SK-N-SH treated with all-trans-retinoic acid at 6 μM for 48 hours (cell line): ENCODE results near the gene GAB4.

ENCODE experiments used
- ATAC-seq: fragments of 200-7000 bp; cut with Tn5 transposase; 3 replicates; pipeline ENCODE4 v1.9.1; 2020; ENCODE audit warnings: mild to moderate bottlenecking, moderate library complexity
- ARNTL ChIP-seq: fragments of 450-650 bp; formaldehyde crosslinking; IDR thresholded peaks from 2 replicates; pipeline ENCODE4 v1.5.0; 2020; ENCODE audit warnings: low read depth, mild to moderate bottlenecking, moderate library complexity, borderline replicate concordance
- BACH2 ChIP-seq: fragments of 250-450 bp; sonication (Bioruptor Pico); IDR thresholded peaks from 2 replicates; pipeline ENCODE4 v1.9.0; 2021; ENCODE audit warnings: mild to moderate bottlenecking, borderline replicate concordance
- CSDC2 ChIP-seq: fragments of 250-450 bp; sonication (Bioruptor Pico); IDR thresholded peaks from 2 replicates; pipeline ENCODE4 v1.5.0; 2020; ENCODE audit warnings: mild to moderate bottlenecking, moderate library complexity
- ESRRG ChIP-seq: fragments of 250-450 bp; sonication (Bioruptor Pico); IDR thresholded peaks from 2 replicates; pipeline ENCODE4 v1.6.1; 2021; ENCODE audit warnings: mild to moderate bottlenecking
- GLIS3 ChIP-seq: fragments of 250-450 bp; sonication (Bioruptor Pico); IDR thresholded peaks from 2 replicates; pipeline ENCODE4 v1.5.0; 2020; ENCODE audit warnings: mild to moderate bottlenecking, moderate library complexity
- ISL1 ChIP-seq: fragments of 250-450 bp; sonication (Bioruptor Pico); IDR thresholded peaks from 2 replicates; pipeline ENCODE4 v2.1.2; 2022; ENCODE audit warnings: mild to moderate bottlenecking, moderate library complexity
- OSR1 ChIP-seq: fragments of 250-450 bp; sonication (Bioruptor Pico); IDR thresholded peaks from 2 replicates; pipeline ENCODE4 v1.8.0; 2022; ENCODE audit warnings: moderate library complexity, mild to moderate bottlenecking, inconsistent platforms
- PPARA ChIP-seq: fragments of 250-450 bp; sonication (Bioruptor Pico); IDR thresholded peaks from 2 replicates; pipeline ENCODE4 v1.5.0; 2020; ENCODE audit warnings: mild to moderate bottlenecking, borderline replicate concordance
- RARB ChIP-seq: fragments of 250-450 bp; sonication (Bioruptor Pico); IDR thresholded peaks from 2 replicates; pipeline ENCODE4 v1.8.0; 2021; ENCODE audit warnings: mild to moderate bottlenecking, moderate library complexity
- SNAI2 ChIP-seq: fragments of 250-450 bp; sonication (Bioruptor Pico); IDR thresholded peaks from 2 replicates; pipeline ENCODE4 v1.5.0; 2020; ENCODE audit warnings: mild to moderate bottlenecking, moderate library complexity
- TCF4 ChIP-seq: fragments of 250-450 bp; sonication (Bioruptor Pico); IDR thresholded peaks from 2 replicates; pipeline ENCODE4 v1.8.0; 2021; ENCODE audit warnings: mild to moderate bottlenecking, moderate library complexity, borderline replicate concordance
- TOX ChIP-seq: fragments of 250-450 bp; sonication (Bioruptor Pico); IDR thresholded peaks from 2 replicates; pipeline ENCODE4 v1.8.0; 2021; ENCODE audit warnings: mild to moderate bottlenecking, moderate library complexity, borderline replicate concordance
- ZC3H10 ChIP-seq: fragments of 250-450 bp; sonication (Bioruptor Pico); IDR thresholded peaks from 2 replicates; pipeline ENCODE4 v1.5.1; 2021; ENCODE audit warnings: mild to moderate bottlenecking, moderate library complexity
- ZFP3 ChIP-seq: fragments of 250-450 bp; sonication (Bioruptor Pico); IDR thresholded peaks from 2 replicates; pipeline ENCODE4 v1.5.0; 2020; ENCODE audit warnings: mild to moderate bottlenecking, moderate library complexity
- ZFP30 ChIP-seq: fragments of 450-650 bp; formaldehyde crosslinking; IDR thresholded peaks from 2 replicates; pipeline ENCODE4 v1.5.0; 2022; ENCODE audit warnings: mild to moderate bottlenecking, moderate library complexity
- ZNF565 ChIP-seq: fragments of 450-650 bp; formaldehyde crosslinking; conservative IDR thresholded peaks from 2 replicates; pipeline ENCODE4 v1.5.0; 2020; ENCODE audit warnings: low read depth, mild to moderate bottlenecking, moderate library complexity
- ZNF70 ChIP-seq: fragments of 450-650 bp; formaldehyde crosslinking; IDR thresholded peaks from 2 replicates; pipeline ENCODE4 v1.5.0; 2020; ENCODE audit warnings: mild to moderate bottlenecking, moderate library complexity
- ZNF8 ChIP-seq: fragments of 450-650 bp; formaldehyde crosslinking; IDR thresholded peaks from 2 replicates; pipeline ENCODE4 v1.5.0; 2020; ENCODE audit warnings: mild to moderate bottlenecking, moderate library complexity
- TF ChIP-seq, protein P1 (sequence below): fragments of 250-450 bp; sonication (Bioruptor Pico); IDR thresholded peaks from 2 replicates; pipeline ENCODE4 v1.5.1; 2021; ENCODE audit warnings: mild to moderate bottlenecking, moderate library complexity
- TF ChIP-seq, protein P2 (sequence below): fragments of 250-450 bp; sonication (Bioruptor Pico); IDR thresholded peaks from 2 replicates; pipeline ENCODE4 v1.8.0; 2021; ENCODE audit warnings: low read depth, mild to moderate bottlenecking, moderate library complexity, borderline replicate concordance
- TF ChIP-seq, protein P3 (sequence below): fragments of 250-450 bp; sonication (Bioruptor Pico); IDR thresholded peaks from 2 replicates; pipeline ENCODE4 v1.5.0; 2020; ENCODE audit warnings: mild to moderate bottlenecking, moderate library complexity
- TF ChIP-seq, protein P4 (sequence below): fragments of 250-450 bp; sonication (Bioruptor Pico); IDR thresholded peaks from 2 replicates; pipeline ENCODE4 v1.5.1; 2020; ENCODE audit warnings: low read depth, mild to moderate bottlenecking, moderate library complexity

GAB4 gene

DNA sequence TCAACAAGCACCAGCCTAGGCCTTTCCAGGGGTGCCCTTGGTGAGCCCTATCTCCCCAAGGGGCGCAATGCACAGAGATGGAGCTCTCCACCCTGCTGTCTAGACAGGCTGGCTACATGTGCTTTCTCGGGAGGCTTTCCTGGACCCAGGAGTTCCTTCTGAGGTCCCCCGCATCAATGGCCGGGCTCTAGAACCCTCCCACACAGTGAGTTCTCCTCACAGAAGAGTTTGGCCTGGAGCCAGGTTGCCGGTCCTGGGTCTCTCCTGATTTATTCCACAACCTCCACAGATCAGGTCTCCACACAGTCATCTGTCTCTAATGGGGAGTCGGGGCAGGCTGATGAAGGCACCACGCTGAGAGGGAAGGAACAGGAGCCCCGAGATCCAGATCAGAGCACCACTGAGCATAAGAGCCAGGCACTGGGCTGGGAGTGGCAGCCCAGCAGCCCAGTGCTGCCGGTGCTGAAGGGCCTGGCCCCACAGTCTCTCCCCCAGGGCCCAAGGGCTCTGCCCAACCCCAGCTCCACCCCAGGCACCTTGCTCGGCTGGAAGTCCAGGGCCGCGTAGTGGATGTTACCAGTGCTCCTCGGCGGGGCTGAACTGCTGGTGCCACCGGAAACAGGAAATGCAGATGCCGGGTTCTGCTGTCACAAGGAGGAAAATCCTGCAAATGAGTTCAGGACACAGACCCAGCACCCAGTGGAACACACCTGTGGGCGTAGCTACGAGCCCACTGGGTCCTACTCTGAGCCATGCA is 44.7 kb downstream of the GAB4 start:
- TF ChIP-seq GLIS3 (no peak), TCF4 (no peak), ARNTL (CRISPR knock-in tag) (no peak), ZFP30 (no peak), PPARA (CRISPR knock-in tag) (no peak), BACH2 (CRISPR knock-in tag) (no peak), ZNF8 (CRISPR knock-in tag) (no peak), SNAI2 (CRISPR knock-in tag) (no peak), RARB (CRISPR knock-in tag) (no peak), CSDC2 (CRISPR knock-in tag) (no peak), ZNF70 (CRISPR knock-in tag) (no peak), OSR1 (CRISPR knock-in tag) (no peak)
- TF ChIP-seq, protein P1, sequence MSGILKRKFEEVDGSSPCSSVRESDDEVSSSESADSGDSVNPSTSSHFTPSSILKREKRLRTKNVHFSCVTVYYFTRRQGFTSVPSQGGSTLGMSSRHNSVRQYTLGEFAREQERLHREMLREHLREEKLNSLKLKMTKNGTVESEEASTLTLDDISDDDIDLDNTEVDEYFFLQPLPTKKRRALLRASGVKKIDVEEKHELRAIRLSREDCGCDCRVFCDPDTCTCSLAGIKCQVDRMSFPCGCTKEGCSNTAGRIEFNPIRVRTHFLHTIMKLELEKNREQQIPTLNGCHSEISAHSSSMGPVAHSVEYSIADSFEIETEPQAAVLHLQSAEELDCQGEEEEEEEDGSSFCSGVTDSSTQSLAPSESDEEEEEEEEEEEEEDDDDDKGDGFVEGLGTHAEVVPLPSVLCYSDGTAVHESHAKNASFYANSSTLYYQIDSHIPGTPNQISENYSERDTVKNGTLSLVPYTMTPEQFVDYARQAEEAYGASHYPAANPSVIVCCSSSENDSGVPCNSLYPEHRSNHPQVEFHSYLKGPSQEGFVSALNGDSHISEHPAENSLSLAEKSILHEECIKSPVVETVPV (CRISPR knock-in tag) = no peak
- TF ChIP-seq, protein P2, sequence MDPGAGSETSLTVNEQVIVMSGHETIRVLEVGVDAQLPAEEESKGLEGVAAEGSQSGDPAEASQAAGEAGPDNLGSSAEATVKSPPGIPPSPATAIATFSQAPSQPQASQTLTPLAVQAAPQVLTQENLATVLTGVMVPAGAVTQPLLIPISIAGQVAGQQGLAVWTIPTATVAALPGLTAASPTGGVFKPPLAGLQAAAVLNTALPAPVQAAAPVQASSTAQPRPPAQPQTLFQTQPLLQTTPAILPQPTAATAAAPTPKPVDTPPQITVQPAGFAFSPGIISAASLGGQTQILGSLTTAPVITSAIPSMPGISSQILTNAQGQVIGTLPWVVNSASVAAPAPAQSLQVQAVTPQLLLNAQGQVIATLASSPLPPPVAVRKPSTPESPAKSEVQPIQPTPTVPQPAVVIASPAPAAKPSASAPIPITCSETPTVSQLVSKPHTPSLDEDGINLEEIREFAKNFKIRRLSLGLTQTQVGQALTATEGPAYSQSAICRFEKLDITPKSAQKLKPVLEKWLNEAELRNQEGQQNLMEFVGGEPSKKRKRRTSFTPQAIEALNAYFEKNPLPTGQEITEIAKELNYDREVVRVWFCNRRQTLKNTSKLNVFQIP (CRISPR knock-in tag) = no peak
- TF ChIP-seq, protein P3, sequence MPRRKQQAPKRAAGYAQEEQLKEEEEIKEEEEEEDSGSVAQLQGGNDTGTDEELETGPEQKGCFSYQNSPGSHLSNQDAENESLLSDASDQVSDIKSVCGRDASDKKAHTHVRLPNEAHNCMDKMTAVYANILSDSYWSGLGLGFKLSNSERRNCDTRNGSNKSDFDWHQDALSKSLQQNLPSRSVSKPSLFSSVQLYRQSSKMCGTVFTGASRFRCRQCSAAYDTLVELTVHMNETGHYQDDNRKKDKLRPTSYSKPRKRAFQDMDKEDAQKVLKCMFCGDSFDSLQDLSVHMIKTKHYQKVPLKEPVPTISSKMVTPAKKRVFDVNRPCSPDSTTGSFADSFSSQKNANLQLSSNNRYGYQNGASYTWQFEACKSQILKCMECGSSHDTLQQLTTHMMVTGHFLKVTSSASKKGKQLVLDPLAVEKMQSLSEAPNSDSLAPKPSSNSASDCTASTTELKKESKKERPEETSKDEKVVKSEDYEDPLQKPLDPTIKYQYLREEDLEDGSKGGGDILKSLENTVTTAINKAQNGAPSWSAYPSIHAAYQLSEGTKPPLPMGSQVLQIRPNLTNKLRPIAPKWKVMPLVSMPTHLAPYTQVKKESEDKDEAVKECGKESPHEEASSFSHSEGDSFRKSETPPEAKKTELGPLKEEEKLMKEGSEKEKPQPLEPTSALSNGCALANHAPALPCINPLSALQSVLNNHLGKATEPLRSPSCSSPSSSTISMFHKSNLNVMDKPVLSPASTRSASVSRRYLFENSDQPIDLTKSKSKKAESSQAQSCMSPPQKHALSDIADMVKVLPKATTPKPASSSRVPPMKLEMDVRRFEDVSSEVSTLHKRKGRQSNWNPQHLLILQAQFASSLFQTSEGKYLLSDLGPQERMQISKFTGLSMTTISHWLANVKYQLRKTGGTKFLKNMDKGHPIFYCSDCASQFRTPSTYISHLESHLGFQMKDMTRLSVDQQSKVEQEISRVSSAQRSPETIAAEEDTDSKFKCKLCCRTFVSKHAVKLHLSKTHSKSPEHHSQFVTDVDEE (CRISPR knock-in tag) = no peak
- TF ChIP-seq, protein P4, sequence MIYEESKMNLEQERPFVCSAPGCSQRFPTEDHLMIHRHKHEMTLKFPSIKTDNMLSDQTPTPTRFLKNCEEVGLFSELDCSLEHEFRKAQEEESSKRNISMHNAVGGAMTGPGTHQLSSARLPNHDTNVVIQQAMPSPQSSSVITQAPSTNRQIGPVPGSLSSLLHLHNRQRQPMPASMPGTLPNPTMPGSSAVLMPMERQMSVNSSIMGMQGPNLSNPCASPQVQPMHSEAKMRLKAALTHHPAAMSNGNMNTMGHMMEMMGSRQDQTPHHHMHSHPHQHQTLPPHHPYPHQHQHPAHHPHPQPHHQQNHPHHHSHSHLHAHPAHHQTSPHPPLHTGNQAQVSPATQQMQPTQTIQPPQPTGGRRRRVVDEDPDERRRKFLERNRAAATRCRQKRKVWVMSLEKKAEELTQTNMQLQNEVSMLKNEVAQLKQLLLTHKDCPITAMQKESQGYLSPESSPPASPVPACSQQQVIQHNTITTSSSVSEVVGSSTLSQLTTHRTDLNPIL = no peak

DNA sequence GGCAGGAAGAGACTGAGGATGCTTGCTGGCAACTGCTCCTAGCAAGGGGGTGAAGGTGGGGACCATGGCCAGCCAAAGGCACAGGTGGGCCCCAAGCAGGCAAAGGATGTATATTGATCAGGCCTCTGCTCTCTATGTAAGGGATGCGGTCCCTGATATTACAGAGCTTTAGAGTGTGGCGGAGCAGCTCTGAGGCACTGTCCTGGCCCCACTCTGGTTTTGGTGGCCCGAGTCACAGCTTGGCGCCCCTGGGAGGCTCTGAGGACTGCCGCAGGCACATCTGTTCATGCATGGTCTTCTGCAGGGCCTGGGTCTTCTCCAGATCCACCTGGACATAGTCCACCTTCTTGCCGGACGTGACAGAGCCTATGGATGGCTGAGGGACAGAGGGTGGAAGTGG is 45.5 kb downstream of the GAB4 start:
- TF ChIP-seq ZFP30 = no peak
- TF ChIP-seq, protein P2 (CRISPR knock-in tag) = no peak
- TF ChIP-seq TOX (CRISPR knock-in tag) = no peak
- no peak for TF ChIP-seq TCF4
- TF ChIP-seq GLIS3 = no peak
- no peak for TF ChIP-seq PPARA (CRISPR knock-in tag)
- TF ChIP-seq ARNTL (CRISPR knock-in tag) = no peak
- no peak for TF ChIP-seq SNAI2 (CRISPR knock-in tag)
- TF ChIP-seq OSR1 (CRISPR knock-in tag) = no peak
- no peak for TF ChIP-seq ESRRG
- TF ChIP-seq ZNF8 (CRISPR knock-in tag) = no peak
- no peak for ATAC-seq

More for the DNA sequence above, 44.7 kb downstream of the GAB4 start:
- no peak for ATAC-seq

DNA sequence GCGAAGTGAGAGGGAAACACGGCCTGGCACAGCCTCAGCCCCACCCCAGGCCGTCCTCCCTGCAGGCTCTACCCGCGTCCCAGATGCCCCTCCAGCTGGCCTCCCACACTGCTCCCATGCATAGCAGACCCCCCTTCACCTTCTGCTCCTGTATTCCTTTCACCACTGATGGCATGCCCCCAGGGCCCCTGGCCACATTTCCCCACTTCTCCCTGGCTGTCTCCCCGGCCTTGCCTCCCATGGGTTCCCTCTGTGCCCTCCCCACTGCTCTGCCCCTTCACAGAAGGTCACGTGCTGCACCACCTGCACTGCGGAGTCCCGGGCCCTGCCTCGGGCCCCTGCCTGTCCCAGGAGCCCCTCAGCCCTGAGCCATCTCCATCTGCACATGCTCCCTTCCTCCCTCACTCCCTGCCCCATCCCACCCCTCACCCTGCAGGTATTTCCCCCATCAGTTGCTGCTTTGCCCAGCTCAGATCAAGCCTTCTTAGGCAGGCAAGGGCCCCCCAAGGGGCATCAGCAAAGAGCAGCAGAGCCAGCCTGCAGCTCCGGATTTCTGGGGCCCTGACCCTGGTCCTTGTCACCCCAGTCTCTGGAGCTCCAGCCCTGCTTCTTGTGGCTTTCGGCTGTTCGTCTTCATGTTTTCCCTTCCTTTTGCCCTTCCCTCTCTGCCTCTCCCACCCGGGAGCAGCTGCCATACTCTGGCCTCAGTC is 46.4 kb downstream of the GAB4 start:
- ATAC-seq = no peak
- TF ChIP-seq RARB (CRISPR knock-in tag) = no peak
- no peak for TF ChIP-seq ISL1 (CRISPR knock-in tag)
- TF ChIP-seq ZNF70 (CRISPR knock-in tag) = no peak
- no peak for TF ChIP-seq ESRRG
- TF ChIP-seq, protein P4 = no peak
- TF ChIP-seq ZC3H10 (CRISPR knock-in tag) = no peak
- no peak for TF ChIP-seq CSDC2 (CRISPR knock-in tag)
- no peak for TF ChIP-seq ZFP3 (CRISPR knock-in tag)
- TF ChIP-seq, protein P3 (CRISPR knock-in tag) = no peak
- no peak for TF ChIP-seq ZNF565 (CRISPR knock-in tag)
- no peak for TF ChIP-seq PPARA (CRISPR knock-in tag)
- no peak for TF ChIP-seq SNAI2 (CRISPR knock-in tag)
- no peak for TF ChIP-seq TOX (CRISPR knock-in tag)
